ENCODE measurements around the gene DRC3.
"Not testable (repeated sequence)": the region's sequence is repeated elsewhere in the genome, so short reads cannot be mapped to it uniquely, and the experiment has no call there.

DRC3 gene

GRCh38 chr17:17995887-17996286 lies 23.2 kb downstream of the DRC3 start:
- not testable (repeated sequence) for DNase-seq

- no peak for DNase-seq
Measured at GRCh38 chr17:17998934-17999333, 26.3 kb downstream of the DRC3 start.

GRCh38 chr17:17999364-18000029 lies 26.8 kb downstream of the DRC3 start:
- DNase-seq = no peak

GRCh38 chr17:18000030-18000408 lies 27.4 kb downstream of the DRC3 start:
- no peak for DNase-seq

DNA sequence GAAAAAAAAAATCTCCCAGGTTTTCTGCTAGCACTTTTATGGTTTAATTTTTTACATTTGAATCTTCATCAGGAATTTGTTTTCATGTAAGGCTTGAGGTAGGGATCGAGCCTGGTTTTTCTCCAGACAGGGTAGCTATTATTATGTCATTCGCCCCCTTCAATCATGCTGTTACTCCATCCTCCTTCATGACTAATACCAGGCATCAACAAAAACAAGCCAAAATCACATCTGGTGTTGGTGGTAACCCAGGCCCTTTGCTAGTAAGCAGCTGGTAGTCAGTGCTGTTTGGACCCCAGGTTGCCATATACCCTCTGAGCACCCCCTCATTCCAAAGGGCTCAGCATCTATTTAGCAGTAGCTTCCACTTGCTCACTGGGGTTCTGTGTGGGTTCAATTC lies 29.5 kb downstream of the DRC3 start:
- DNase-seq = no peak

- DNase-seq = no peak
Measured at GRCh38 chr17:18004345-18004744, 31.7 kb downstream of the DRC3 start.

DNA sequence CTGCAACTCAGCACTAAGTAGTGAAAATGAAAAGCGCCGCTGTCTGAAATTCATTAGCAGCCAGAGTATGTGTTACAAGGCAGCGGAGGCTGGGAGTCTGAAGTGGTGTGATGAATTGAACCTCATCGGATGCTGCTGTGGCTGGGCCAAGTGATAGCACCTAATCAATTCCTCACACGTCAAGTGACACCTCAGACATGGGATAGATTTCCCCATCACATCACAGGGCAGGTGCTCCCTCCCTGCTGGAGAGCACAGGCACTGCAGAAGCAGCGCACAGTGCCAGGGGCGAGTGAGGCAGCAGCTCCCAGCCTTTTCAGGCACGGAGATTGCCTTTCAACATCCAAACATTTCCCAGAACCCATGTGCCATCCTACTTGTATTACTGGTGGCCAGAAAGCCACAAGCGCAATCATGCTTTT lies 32.2 kb downstream of the DRC3 start:
- no peak for DNase-seq

- DNase-seq = no peak
Measured at GRCh38 chr17:18005496-18005895, 32.8 kb downstream of the DRC3 start.

- DNase-seq = no peak
Measured at GRCh38 chr17:18006495-18007239, 34.0 kb downstream of the DRC3 start.

DNA sequence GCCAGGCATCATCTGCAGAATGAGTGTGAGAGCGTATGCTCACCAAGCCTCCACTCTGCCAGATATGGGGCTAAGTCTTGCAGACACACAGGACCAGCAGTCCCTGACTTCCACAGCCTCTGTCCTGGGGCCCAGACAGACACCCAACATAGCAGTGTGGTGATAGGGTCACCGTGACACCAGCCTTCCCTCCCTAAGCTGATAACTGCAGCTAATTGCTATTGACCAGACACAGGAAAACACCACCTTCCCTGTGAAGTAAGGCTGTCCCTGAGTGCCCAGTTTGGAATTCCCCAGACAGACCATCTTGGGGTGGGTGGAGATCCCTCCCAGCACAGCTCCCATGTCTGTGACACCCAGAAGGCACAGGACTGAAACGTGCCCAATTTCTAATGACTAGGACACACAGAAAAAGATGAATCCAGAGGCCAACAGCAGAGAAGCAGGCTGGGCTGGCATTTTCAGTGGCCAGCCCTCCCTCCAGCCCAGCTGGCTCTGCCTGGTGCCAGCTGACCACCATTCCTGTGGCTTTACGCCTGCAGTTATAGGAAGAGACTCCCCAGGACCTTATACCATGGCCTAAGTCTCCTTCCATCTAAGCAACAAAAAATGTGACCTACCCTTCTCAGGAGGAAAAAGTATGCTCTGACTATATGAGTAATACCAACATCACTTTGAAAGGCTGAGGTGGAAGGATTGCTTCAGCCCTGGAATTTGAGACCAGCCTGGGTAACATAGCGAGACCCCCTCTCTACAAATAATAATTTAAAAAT lies 36.0 kb downstream of the DRC3 start:
- no peak for DNase-seq

- DNase-seq = no peak
Measured at GRCh38 chr17:18009609-18010420, 37.2 kb downstream of the DRC3 start.

GRCh38 chr17:18011286-18011685 lies 38.6 kb downstream of the DRC3 start:
- DNase-seq = no peak

- no peak for DNase-seq
Measured at GRCh38 chr17:18014006-18014405, 41.3 kb downstream of the DRC3 start.

- DNase-seq = no peak
Measured at GRCh38 chr17:18015593-18015992, 42.9 kb downstream of the DRC3 start.

DNA sequence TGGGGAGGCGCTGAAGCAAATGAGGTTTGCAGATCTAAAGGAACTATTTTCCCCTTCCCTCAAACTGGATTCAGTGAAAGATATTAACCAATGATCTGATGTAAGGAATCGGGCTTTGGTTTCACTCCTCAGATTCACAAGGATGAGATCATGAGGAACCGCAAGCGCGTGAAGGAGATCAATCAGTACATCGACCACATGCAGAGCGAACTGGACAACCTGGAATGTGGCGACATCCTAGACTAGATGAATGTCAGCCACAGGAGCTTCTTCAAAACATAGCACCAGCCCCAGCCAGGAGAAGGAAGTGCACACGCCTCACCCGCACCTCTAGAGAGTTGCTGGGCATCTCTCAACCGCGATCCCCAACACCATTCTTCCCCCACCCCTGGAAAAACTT lies 43.8 kb downstream of the DRC3 start:
- no peak for DNase-seq

GRCh38 chr17:18017958-18018357 lies 45.3 kb downstream of the DRC3 start:
- DNase-seq = no peak

- no peak for DNase-seq
Measured at GRCh38 chr17:18018411-18018921, 45.8 kb downstream of the DRC3 start.

- no peak for DNase-seq
Measured at GRCh38 chr17:18019838-18020154, 47.1 kb downstream of the DRC3 start.

- no peak for DNase-seq
Measured at GRCh38 chr17:18020971-18021370, 48.3 kb downstream of the DRC3 start.

- DNase-seq = no peak
Measured at GRCh38 chr17:18021372-18021771, 48.7 kb downstream of the DRC3 start.

DNA sequence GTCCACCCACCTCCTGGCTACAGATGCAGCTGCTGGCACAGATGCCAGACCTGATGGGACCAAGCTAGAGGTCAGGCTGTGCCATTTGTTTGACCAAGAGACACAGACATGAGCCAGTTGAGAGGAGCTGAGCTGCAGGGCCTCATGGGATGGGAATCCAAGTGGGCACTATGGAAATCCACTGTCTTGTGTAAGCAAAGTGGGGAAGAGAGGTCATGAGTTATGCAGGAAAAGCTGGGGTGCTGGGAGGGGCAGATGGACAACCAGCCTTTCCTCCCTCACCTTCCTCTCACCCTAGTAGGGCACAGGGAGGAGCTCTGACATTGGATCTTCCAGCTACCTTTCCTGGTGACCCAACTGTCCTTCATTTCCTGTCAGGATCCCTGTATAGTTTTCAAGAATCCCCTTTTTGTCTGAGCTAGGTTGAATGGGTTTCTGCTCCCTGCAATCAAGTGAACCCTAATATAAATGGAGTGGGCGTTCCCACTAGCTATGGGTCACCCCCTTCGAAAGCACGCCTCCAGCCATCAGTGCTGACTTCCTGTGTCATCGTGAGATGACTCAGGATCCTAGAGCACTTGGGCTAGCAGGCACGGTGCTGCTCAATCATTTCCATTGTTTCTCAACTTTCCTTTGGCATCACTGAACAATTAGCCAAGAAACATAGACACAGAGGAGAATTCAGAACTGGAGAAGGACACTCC lies 52.7 kb downstream of the DRC3 start:
- DNase-seq = peak; percentile 81

Data from activated CD4-positive, alpha-beta T cell treated with anti-CD3 and anti-CD28 coated beads, Interleukin-2, amount 50 U/mL, for 16 hours (primary cell).